Right lung (tissue), 5 donors: Measurements from ENCODE around the gene KCNJ6. TPM values are rescaled to one million over a fixed set of nuclear protein-coding genes. Genes with fewer than 3 reads are reported as not detected.
A peak's percentile ranks its signal among the peaks of the same experiment; 100 is the strongest.
"Not testable (repeated sequence)": the region's sequence is repeated elsewhere in the genome, so short reads cannot be mapped to it uniquely, and the experiment has no call there.

Source experiments
- DNase-seq, 2 donors: peaks; one replicate each; pipeline ENCODE4 v3.0.0-alpha.2; 2013
- polyA plus RNA-seq, 5 donors: library from polyadenylated mRNA; unstranded; fragments of 120-200 nt; gene quantifications; one replicate each; pipeline versions ENCODE4 v1.2.1 to v1.2.3, GENCODE V29; 2013; ENCODE audit warnings: inconsistent platforms in 1 of 5, low replicate concordance in 1 of 5; ENCODE audit not compliant: insufficient read length in 5 of 5, insufficient read depth in 1 of 5

KCNJ6 gene
- polyA plus RNA-seq, 5 donors = 0.14 to 0.32 (median 0.18) TPM

DNA sequence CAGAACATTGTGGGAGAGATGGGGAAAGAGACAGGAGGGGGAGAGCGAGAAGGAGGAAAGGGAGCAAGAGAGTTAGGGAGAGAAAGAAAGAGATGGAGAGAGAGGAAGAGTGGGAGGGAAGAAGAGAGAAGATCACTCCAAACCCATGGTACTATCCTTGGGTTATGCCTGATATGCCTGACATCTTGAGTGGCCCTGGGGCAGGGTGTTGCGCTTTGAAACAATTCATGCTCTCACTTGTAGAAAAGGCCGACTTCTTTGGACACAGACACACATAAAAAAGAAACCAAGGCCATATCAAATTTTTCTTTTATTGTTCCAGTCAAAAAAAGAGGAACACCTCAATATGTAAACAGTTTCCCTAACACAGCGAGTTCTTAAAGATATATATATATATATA, 309.2 kb downstream of the KCNJ6 start:
- no peak for DNase-seq

DNA sequence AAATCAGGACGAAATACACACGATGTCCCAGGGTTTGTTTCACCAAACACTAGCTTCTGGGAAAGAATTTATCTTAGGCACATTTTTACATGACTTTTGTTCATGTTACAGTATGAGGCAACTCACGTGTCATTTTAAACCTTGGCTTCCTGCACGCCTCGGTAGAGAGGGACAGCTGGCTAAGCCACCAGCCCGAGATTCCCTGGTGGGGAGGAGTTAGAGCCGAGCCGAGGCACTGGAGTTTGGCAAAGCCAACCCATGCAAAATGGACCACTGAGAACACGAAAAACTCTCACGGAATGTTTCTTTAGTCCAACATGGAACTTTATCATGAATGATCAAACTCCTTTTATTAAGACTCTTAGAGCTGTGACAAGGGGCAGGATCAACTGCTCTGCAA, 309.7 kb downstream of the KCNJ6 start:
- no peak for DNase-seq

DNA sequence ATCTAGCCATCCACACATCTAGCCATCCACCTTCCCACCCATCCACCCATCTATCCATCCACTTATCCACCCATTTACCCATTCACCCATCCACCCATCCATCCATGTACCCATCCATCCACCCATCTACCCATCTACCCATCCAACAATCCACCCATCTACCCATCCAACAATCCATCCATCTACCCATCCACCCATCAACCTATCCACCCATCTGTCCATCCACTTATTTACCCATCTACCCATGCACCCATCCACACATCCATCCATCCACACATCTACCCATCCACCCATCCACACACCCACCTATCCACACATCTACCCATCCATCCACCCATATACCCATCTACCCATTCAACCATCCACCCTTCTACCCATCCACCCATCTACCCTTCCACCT, 311.3 kb downstream of the KCNJ6 start:
- DNase-seq = no peak

DNA sequence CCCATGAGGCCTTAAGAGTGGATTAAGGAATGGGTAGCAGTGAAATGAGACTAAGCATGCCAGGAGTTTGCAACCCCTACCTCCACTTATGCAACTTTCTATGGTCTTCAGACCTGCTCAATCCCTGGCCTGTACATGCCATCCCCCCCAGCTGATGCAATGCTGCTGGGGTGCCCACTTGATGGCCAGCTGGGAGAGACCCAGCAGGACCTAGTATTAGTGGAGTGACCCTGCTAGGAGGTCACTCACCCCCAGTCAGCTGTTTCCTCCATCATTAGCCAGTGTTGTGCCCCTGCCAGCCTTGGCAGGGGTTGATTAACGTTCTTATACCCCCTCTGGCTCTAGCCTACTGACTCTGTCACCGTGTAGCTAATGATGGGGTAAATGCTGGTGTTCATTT, 313.1 kb downstream of the KCNJ6 start:
- no peak for DNase-seq

DNA sequence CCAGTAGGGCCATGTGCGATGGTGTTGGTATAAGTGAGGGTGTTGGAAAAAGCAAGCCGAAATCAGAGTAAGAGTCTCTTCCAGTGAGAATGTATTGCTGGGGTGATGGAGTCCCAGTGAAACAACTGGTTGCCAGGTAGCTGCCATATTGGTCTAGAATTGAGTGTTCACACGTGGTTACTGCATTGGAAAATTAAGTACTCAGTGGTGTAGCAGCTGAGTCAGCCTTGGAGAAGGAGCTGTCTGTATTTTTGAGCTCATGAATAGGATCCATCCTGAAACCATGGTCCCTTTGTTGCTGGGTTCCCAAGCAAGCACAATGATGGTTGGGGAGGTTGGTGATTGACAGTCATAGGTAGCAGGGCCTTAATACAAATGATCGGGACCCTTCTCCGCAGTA, 314.3 kb downstream of the KCNJ6 start:
- no peak for DNase-seq

DNA sequence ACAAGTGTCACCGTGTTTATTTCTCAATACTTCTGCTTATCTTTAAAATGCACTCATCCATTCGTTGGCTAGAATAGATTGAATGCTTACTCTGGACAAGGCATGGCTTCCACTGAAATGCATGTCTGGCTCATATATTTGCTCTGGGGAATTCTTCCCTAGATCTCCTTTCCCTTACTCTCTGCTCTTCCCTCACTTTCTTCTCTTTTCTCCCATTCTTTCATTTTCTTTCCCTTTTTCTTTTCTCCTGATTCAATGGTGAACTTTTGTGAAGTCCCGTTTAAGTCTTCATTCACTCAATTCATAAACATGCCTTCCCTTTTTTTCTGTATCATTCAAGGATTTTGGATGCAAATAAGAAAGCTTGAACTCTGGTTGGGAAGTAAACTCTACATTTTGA, 315.2 kb downstream of the KCNJ6 start:
- no peak for DNase-seq

DNA sequence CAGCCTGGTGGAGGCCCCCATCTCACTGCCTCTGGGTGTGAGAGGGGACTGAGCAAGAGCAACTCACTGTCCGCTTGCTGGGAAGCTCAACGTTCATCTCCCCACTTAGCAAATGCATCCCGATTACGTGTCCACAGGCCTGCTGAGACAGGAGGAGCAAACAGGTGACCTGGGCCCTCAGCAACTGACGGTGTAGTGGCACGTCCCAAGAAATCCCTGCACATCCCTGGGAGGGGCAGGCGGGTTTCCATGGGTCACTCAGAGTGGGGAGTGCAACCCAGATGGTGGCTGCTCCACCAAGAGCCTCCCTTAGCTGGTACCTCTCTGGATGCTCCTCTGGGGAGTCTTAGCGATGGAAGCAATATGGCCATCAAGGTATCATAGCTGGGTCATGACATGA, 320.3 kb downstream of the KCNJ6 start:
- DNase-seq = no peak

DNA sequence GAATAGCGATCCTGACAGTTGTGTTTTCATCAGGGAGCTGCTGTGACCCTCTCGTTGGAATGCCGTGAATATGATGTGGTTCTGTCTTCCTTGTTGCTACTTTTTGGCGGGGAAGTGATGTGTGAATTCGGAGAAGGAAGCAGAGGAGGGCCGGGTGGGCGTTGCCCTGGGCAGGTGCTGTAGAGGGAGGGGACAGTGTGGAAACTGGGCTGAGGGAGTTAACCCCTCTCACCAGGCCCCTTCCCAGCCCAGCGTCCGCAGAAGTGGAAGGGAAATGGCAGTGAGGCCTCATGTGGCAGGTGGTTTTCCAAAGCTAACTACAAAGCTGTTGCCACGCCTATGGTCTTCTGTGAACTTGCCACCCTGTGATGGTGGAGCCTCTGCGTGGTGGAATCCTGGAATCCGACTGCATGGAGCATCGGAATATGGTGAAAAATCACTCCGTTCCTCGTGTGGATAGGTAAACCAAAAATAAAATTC, 321.7 kb downstream of the KCNJ6 start:
- no peak for DNase-seq

DNA sequence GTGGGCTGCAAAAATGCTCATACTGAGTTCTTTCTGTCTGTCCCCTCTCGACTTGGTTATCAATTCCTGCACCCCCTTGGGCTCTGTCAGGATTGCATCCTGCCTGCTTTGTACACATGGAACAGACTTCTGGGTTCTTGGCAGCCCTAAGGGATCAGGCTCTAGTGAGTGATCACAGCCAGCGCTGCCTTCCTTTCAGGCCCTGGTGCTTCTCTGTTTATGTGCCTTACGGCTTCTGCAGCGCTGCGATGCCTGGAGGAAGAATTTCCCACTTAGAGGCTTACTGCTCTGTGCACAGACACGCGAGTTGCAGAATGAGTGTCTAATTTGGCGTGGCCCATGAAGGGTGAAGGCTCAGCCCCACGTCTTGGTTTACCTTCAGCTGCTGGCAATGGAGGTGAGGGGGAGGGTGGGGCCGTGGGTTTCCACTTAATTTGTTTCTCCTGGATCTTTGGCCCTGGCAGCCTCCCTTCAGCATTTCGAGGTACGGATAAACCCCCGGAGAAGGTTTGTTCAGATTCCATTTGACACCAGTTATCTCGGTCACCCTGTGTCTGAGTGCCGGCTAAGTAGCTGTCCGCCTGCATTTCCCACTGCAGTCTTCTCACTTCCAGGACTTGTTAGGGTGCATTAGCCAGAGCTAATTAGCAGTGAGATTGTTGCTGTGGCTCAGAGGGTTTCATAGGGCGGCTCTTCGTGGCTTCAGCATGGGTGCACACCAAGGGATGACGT, 322.4 kb downstream of the KCNJ6 start:
- no peak for DNase-seq

DNA sequence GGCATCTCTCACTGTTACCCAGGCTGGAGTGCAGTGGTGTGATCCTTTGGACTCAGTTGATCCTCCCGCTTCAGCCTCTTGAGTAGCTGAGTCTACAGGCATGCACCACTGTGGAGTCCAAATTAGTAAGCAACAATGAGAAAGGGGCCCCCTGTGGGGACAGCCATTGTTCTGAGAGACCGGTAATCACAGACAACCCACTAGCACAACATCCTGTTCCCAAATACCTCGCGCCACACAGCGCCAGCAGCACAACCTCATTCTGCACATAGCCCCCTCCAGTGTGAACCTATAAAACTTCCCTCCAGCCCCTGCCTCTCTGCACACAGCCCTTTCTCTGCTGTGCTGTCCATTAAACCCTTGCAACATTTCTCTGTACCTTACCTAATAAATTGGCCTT, 323.2 kb downstream of the KCNJ6 start:
- no peak for DNase-seq

DNA sequence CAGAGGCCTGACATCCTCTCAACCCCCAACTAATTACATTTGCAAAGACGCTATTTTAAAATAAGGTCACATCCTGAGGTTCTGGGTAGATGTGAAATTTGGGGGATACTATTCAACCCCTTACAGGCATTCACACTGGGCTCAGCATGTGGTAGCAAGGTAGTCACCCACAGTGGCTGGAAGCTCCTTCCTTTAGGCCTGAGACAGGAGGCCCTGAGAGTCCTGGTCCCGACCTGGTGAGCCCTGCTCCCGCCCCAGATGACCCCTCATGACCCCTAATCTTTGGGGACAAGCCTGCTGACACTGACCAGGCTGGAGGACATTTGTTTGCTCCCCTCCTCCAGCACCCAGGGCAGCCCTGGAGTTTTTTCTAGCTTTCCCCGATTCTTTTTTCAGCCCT, 323.8 kb downstream of the KCNJ6 start:
- no peak for DNase-seq

DNA sequence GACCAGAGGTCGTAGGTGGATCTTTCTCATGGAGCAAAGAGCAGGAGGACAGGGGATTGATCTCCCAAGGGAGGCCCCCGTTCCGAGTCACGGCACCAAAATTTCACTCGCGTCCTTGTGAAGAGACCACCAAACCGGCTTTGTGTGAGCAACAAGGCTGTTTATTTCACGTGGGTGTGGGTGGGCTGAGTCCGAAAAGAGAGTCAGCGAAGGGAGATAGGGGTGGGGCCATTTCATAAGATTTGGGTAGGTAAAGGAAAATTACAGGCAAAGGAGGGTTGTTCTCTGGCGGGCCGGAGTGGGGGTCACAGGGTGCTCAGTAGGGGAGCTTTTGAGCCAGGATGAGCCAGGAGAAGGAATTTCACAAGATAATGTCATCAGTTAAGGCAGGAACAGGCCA, 324.3 kb downstream of the KCNJ6 start:
- DNase-seq = not testable (repeated sequence)

DNA sequence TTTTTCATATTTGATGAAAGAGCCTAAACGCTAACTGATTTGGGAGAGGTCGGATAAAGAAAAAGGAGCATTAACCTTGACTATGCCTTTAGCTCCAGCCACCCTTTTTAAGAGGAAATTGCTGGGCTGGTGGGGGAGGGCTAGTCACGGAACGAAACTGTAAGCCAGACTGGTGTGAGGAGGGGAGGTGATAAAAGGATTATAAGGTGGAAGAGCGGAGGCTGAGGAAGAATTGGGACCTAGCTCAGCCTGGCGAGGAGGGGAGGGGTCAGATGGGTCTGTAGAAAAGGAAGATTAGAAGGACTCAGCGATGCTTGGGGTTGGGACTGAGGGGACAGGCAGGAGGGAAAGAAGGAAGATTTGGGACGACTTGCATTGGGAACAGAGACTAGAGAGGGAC, 325.4 kb downstream of the KCNJ6 start:
- not testable (repeated sequence) for DNase-seq

DNA sequence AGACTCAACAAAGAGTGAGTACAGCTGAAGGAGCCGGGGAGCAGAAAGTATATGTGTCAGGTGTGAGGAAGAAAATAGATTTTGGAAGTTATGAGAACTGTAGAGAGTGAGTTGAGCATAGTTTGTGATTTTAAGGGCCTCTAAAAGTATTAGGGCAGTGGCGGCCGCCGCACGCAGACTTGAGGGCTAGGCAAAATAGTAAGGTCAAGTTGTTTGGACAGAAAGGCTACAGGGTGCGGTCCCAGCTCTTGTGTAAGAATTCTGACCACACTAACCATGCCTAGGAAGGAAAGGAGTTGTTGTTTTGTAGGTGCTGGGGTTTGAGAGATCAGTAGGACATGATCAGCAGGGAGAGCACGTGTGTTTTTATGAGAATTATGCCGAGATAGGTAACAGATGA, 327.6 kb downstream of the KCNJ6 start:
- not testable (repeated sequence) for DNase-seq

DNA sequence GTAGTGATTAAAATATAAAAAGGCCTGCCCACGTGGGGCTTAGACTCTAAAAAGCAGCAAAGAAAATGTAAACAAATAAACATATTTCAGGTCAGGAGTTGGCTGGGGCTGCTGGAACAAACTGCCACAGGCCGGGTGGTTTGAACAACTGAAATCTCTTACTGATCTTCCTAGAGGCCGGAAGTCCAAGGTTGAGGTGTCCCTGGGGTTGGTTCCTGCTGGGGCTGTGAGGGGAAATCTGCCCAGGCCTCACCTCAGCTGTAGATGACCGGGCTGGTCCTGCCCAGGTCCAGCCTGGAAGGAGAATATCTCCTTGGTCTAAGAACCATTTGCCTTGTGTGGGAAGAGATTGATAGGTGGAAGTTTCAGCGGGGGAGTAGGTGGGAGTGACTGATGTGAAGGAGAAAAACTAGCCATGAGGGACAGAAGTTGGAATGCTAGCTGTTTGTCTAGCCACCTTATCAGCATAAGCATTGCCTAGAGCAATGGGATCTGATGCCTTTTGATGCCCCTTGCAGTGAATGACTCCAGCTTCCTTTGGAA, 328.6 kb downstream of the KCNJ6 start:
- no peak for DNase-seq

DNA sequence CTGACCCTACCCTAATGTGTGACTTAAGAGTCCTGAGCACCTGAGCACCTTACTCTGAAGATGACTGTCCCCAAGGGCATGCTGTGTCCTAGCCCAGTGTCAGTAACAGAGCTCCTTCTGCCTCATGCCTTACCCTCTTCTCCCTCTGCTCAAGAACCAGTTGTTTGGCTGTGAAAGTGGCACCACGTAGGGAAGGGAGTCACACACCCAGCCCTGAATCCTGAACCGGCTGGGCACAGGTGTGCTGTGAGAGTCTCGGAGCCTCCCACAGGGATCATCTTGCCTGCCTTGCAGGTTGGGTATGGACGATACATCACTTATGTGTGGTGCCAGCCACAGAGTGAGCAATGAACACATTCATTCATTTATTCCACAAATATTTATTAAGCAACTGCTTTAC, 329.1 kb downstream of the KCNJ6 start:
- DNase-seq = no peak

DNA sequence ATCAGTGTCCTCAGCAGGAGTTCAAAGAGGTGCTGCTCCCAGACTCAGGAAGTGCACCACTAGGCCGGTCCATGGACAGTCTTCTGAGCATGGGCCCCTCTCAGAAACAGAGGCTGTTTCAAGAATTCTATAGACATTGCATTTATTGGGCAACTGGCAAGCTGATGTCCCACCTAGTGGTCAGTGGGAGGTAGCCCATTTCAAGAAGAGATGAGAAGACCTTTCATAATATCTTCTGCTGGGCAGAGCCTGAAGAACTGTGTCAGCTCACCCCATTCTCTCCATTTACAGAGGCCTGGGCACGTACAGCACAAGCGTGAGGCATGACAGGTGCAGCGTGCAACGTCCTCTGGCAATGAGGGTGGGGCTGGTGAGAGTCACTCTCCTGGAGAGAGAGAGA, 333.7 kb downstream of the KCNJ6 start:
- peak in 1 of 2 donors; percentile 16 for DNase-seq

DNA sequence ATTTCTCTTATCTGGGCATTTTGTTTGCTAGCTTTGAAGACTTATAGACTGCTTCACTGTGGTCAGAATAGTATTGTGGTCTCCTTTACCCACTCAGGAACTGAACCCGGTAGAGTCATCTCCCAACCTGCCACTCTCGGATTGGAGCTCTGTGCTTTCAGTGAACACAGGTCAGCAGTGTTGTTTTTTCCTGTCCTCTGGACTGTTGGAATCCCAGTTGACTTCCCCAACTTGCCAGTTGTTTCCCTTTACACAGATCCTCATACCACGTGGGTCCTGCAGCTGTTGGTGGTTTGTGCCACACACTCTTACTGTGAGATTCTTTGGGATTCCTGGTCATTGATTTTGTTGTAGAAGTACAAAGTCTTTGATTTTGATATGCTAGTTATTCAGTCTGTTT, 335.6 kb downstream of the KCNJ6 start:
- DNase-seq = no peak

DNA sequence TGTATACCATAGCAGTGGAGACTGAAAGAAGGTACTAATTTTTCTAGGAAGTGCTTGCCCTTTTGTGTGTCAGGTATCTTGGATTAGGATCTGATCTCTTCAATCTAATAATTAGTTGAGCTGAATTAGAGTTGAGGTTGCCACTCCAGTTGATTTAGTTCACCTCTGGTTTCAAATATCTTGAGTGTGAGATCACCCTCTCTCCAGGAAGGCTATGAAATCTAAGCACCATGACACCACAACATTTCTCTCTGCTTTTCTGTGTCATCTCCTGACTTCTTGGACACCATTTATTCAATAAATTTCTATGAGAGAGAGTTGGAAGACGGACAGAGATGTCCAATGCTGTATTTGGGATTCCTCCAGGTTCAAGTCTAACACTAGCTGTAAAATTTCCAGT, 336.9 kb downstream of the KCNJ6 start:
- DNase-seq = no peak

DNA sequence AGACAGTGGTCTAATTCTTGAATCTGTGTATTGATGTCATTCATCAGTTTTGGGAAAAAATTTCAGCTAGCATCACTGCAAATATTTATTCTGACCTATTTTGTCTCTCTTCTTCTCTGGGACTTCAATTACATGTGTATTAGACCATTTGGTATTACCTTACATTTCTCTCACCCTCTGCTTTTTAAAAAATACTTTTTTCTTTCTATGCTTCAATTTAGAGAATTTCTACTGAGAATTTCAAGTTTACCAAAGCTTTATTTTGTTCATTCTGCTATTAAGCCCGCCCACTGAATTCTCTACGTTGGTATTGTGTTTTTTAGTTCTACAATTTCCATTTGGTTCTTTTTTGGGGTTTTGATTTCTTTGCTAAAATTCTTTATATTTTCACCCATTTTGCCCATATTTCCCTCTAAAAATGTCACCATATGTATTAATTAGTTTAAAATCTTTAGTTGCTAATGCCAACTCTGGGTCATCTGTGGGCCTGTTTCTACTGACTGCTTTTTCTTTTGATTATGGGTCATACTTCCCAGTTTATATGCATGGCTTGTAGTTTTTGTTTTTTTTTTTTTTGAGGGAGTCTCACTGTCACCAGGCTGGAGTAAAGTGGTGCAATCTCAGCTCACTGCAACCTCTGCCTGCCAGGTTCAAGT, 337.7 kb downstream of the KCNJ6 start:
- DNase-seq = no peak

DNA sequence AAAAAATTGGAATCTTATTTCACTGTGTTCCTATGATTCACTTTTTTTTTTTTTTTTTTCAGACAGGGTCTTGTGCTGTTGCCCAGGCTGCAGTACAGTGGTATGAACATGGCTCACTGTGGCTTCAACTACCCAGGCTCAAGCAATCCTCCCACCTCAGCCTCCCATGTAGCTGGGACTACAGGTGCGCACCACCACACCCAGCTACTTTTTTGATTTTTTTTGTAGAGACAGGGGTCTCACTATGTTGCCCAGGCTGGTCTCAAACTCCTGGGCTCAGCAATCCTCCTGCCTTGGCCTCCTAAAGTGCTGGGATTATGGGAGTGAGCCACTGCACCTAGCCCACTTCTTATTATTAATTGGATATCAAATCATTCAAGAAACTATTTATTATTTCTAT, 339.3 kb downstream of the KCNJ6 start:
- not testable (repeated sequence) for DNase-seq

DNA sequence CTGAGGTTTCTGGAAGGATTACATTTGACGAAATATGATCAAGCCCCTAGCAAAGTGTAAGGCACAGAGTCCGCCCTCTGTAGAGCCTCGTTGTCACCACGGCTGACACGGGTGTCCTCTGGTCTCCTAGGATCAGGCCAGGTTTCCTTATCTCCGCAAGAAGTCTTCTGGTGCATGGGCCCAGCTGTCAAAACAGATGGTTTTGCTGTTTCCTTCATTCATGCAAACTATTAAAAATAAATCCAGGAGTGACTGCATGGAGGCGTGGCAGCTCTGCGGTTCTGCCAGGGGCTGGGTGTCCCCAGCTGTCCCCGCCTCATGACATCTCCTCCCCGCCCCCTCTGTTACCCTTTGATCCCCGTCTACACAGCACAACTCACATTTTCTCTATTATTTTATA, 340.7 kb downstream of the KCNJ6 start:
- no peak for DNase-seq

DNA sequence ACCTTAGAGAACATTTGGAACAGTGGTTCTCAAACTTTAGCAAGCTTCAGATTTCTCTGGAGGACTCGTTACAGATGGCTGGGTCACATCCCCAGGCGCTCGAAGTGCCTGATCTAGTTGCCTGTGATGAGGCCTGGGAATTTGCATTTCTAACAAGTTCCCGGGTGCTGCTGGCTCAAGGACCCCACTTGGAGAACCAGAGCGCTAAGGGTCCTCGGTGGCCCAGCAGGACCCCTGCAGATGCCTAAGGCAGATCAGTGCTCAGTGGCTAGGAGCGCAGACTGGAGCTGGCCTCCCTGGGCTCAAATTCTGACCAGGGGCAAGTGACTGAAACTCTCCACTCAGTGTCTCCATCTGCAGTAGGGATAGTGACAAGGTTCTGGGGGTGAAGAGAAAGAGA, 341.5 kb downstream of the KCNJ6 start:
- DNase-seq = no peak
